HL-60/S4 treated with retinoic acid at 250 ng/mL for 4 days and 3 days (cell line): Measurements from ENCODE around the gene PCDH9.
"Not testable (repeated sequence)": the region's sequence is repeated elsewhere in the genome, so short reads cannot be mapped to it uniquely, and the experiment has no call there.

Experiments
- in situ Hi-C: fragments of 300-500 bp; cut with MboI; formaldehyde crosslinking; loops from 2 replicates; pipeline ENCODE4 v1.7.0; 2022; ENCODE audit warnings: low sequenced_read_pairs

Gene PCDH9

GRCh38 chr13:66621906-66622447 lies 608.2 kb downstream of the PCDH9 start:
- in situ Hi-C loops: not testable (repeated sequence)

- in situ Hi-C loops: no loop called here
Measured at GRCh38 chr13:66618702-66619101, 611.4 kb downstream of the PCDH9 start.

GRCh38 chr13:66617786-66618185 lies 612.4 kb downstream of the PCDH9 start:
- in situ Hi-C loops: no loop called here

- in situ Hi-C loops: no loop called here
Measured at GRCh38 chr13:66612983-66613382, 617.2 kb downstream of the PCDH9 start.

GRCh38 chr13:66586489-66586888 lies 643.6 kb downstream of the PCDH9 start:
- in situ Hi-C loops: no loop called here

GRCh38 chr13:66585669-66586203 lies 644.4 kb downstream of the PCDH9 start:
- in situ Hi-C loops: no loop called here

- in situ Hi-C loops: no loop called here
Measured at GRCh38 chr13:66581675-66582074, 648.5 kb downstream of the PCDH9 start.

GRCh38 chr13:66578305-66578704 lies 651.8 kb downstream of the PCDH9 start:
- in situ Hi-C loops: no loop called here

- in situ Hi-C loops: no loop called here
Measured at GRCh38 chr13:66577358-66577757, 652.8 kb downstream of the PCDH9 start.

GRCh38 chr13:66576381-66576780 lies 653.8 kb downstream of the PCDH9 start:
- in situ Hi-C loops: no loop called here

- in situ Hi-C loops: no loop called here
Measured at GRCh38 chr13:66574606-66575005, 655.5 kb downstream of the PCDH9 start.

GRCh38 chr13:66567899-66568612 lies 662.1 kb downstream of the PCDH9 start:
- in situ Hi-C loops: no loop called here

- in situ Hi-C loops: no loop called here
Measured at GRCh38 chr13:66565279-66565678, 664.9 kb downstream of the PCDH9 start.

GRCh38 chr13:66563076-66563475 lies 667.1 kb downstream of the PCDH9 start:
- in situ Hi-C loops: no loop called here

- in situ Hi-C loops: no loop called here
Measured at GRCh38 chr13:66562054-66562453, 668.1 kb downstream of the PCDH9 start.

GRCh38 chr13:66560991-66561390 lies 669.1 kb downstream of the PCDH9 start:
- in situ Hi-C loops: no loop called here

- in situ Hi-C loops: no loop called here
Measured at GRCh38 chr13:66560189-66560588, 669.9 kb downstream of the PCDH9 start.

GRCh38 chr13:66559093-66559492 lies 671.0 kb downstream of the PCDH9 start:
- in situ Hi-C loops: no loop called here

GRCh38 chr13:66558506-66558905 lies 671.6 kb downstream of the PCDH9 start:
- in situ Hi-C loops: no loop called here

GRCh38 chr13:66557357-66557756 lies 672.8 kb downstream of the PCDH9 start:
- in situ Hi-C loops: no loop called here

GRCh38 chr13:66556306-66556705 lies 673.8 kb downstream of the PCDH9 start:
- in situ Hi-C loops: no loop called here

GRCh38 chr13:66553391-66553790 lies 676.7 kb downstream of the PCDH9 start:
- in situ Hi-C loops: no loop called here

- in situ Hi-C loops: no loop called here
Measured at GRCh38 chr13:66551128-66551527, 679.0 kb downstream of the PCDH9 start.
